HG02973 (cell line): ENCODE data around the gene ARHGEF1.

Experiments
- ATAC-seq: cut with Tn5 transposase; IDR thresholded peaks from one replicate; pipeline ENCODE4 v1.9.1; 2021; ENCODE audit warnings: moderate library complexity; ENCODE audit not compliant: unreplicated experiment

ARHGEF1 gene

GRCh38 chr19:41947091-41947490, 64.1 kb downstream of the ARHGEF1 start:
- ATAC-seq = no peak

GRCh38 chr19:41951686-41952172, 68.7 kb downstream of the ARHGEF1 start:
- no peak for ATAC-seq

GRCh38 chr19:41955521-41955920, 72.5 kb downstream of the ARHGEF1 start:
- no peak for ATAC-seq

GRCh38 chr19:41956621-41957020, 73.6 kb downstream of the ARHGEF1 start:
- no peak for ATAC-seq
